Duodenal mucosa (tissue), 2 donors: ENCODE data around the gene URM1.
"Not testable (repeated sequence)": the region's sequence is repeated elsewhere in the genome, so short reads cannot be mapped to it uniquely, and the experiment has no call there.

Experiments used
- H3K27ac ChIP-seq: one replicate; pipeline ENCODE4 v1.7.0; 2013; ENCODE audit warnings: low read depth, low read length
- H3K27me3 ChIP-seq, 2 donors: one replicate each; pipeline ENCODE4 v1.7.0; 2013; ENCODE audit warnings: low read length in 2 of 2, control low read depth in 1 of 2; ENCODE audit not compliant: insufficient read depth in 2 of 2, control insufficient read depth in 1 of 2
- H3K36me3 ChIP-seq, 2 donors: one replicate each; pipeline ENCODE4 v1.7.0; 2013; ENCODE audit warnings: low read length in 2 of 2, control low read depth in 1 of 2; ENCODE audit not compliant: insufficient read depth in 2 of 2, control insufficient read depth in 1 of 2
- H3K4me1 ChIP-seq, 2 donors: one replicate each; pipeline ENCODE4 v1.7.0; 2013; ENCODE audit warnings: low read length in 2 of 2, control low read depth in 1 of 2; ENCODE audit not compliant: insufficient read depth in 2 of 2, control insufficient read depth in 1 of 2
- H3K4me3 ChIP-seq, 2 donors: one replicate each; pipeline ENCODE4 v1.7.0; 2013; ENCODE audit warnings: low read length in 2 of 2, low read depth in 1 of 2
- H3K9ac ChIP-seq, 2 donors: one replicate each; pipeline ENCODE4 v1.7.0; 2013; ENCODE audit warnings: low read length in 2 of 2, low read depth in 1 of 2
- H3K9me3 ChIP-seq, 2 donors: one replicate each; pipeline ENCODE4 v1.7.0; 2013; ENCODE audit warnings: low read length in 2 of 2, control low read depth in 1 of 2; ENCODE audit not compliant: control insufficient read depth in 1 of 2

URM1 gene

DNA sequence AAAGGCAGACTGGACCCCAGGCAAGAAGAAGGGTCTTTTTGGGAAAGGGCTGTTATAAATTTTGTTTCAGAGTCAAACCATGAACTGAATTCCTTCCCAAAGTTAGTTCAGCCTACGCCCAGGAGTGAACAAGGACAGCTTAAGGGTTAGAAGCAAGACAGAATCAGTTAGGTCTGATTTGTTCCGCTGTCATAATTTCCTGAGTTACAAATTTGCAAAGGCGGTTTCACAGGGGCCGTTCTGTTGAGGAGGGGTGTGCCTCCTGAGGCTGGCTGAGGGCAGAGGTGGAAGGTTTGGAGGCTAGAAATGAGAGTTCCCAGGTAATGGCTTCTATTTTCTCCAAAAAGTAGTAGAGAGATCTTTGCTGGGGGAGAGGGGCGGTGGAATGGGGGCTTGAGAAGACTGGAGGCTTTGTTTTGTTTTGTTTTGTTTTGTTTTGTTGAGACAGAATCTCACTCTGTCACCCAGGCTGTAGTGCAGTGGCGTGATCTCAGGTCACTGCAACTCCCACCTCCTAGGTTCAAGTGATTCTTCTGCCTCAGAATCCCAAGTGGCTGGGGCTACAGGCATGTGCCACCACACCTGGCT is 45.4 kb downstream of the URM1 start:
- Histone ChIP-seq H3K27me3 (peaks cover 19 to 21% of the 10 kb centered on the region in 2 donors), H3K4me3 (no peak overlapping the region), H3K9me3 (no peaks in the 10 kb centered on the region)

DNA sequence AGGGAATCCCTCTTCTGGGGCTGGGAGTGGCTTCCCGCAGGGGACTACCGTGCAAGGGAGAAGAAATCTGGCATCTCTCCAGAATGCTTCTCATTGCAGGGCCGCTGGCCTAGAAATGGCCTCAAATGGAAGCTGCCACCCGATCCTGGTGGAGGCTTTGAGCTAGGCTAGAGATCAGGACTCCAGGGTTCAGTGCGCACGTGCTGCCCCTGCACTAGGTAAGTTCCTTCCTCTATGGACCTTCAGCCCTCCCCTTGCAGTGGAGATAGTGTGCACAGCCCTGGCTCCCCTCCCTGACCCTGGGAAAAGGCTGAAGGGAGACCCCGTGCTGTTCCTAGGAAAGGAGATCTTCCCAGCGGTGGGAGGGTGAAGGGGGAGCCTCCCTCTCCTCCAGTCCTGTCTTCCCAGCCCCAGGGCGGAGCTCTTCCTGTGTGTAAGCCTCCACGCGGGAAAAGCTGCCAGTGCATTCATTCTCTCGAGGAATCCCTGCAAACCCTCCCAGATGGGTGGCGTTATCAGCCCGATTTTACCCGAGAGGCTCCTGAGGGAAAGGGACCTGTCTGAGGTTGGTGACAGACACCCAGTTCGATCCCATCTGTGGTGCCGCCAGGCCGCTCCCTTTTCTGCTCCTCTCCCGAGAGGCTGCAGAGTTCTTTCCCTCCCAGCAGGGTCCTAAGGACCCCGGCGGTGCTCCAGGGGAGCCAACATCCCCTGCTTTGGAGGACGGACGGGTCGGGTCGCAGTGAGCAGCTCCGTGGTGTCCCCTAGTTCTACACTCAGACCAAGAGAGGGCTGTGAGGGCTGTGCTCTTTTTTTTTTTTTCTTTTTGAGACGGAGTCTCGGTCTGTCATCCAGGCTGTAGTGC is 48.1 kb downstream of the URM1 start:
- Histone ChIP-seq H3K27ac (no peak overlapping the region), H3K9ac (no peak overlapping the region)

More for the DNA sequence above, 45.4 kb downstream of the URM1 start:
- Histone ChIP-seq H3K4me1 (peaks cover 6 to 11% of the 10 kb centered on the region in 2 donors), H3K36me3 (no peaks in the 10 kb centered on the region), H3K9ac (no peak overlapping the region), H3K27ac (no peak overlapping the region)

DNA sequence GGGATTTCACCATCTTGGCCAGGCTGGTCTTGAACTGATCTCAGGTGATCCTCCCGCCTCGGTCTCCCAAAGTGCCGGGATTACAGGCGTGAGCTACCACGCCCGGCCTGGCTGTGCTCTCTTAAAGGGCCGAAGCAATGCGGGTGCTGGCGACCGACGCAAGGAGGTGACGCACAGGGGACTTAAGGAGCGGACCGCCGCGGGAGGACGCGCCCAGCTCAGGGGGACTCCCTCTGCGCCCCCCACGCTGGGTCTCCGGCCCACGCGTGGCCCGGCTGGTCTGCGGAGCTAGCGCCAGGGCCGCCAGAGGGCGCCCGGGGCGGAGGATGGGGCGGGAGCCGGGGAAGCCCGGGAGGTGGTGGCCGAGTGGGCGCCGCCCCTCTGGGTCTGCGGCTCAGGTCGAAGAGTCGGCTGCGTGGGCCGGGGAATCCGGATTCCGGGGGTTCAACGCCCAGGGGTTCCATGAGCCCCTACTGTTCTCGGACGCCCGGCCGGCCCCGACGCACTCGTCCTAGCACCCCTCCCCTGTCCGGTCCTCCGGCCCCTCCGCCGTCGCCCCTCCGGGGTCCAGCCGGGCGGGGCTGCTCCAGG is 49.0 kb downstream of the URM1 start:
- peak overlapping the region; percentile 10 to 43 for H3K9ac ChIP-seq
- H3K36me3 ChIP-seq, result no peaks in the 10 kb centered on the region
- peaks cover 11 to 21% of the 10 kb centered on the region in 2 donors for H3K27me3 ChIP-seq
- peak overlapping the region; percentile 10 for H3K27ac ChIP-seq
- no peaks in the 10 kb centered on the region for H3K9me3 ChIP-seq
- H3K4me1 ChIP-seq, result peaks cover 6 to 15% of the 10 kb centered on the region in 2 donors
- peak overlapping the region; percentile 67 to 71 for H3K4me3 ChIP-seq

More for the DNA sequence above, 48.1 kb downstream of the URM1 start:
- H3K27me3 ChIP-seq, result peaks cover 11 to 21% of the 10 kb centered on the region in 2 donors
- no peaks in the 10 kb centered on the region for H3K9me3 ChIP-seq
- H3K4me1 ChIP-seq, result peaks cover 6 to 15% of the 10 kb centered on the region in 2 donors
- H3K36me3 ChIP-seq, result no peaks in the 10 kb centered on the region
- H3K4me3 ChIP-seq, result peak overlapping the region; percentile 67 to 71

DNA sequence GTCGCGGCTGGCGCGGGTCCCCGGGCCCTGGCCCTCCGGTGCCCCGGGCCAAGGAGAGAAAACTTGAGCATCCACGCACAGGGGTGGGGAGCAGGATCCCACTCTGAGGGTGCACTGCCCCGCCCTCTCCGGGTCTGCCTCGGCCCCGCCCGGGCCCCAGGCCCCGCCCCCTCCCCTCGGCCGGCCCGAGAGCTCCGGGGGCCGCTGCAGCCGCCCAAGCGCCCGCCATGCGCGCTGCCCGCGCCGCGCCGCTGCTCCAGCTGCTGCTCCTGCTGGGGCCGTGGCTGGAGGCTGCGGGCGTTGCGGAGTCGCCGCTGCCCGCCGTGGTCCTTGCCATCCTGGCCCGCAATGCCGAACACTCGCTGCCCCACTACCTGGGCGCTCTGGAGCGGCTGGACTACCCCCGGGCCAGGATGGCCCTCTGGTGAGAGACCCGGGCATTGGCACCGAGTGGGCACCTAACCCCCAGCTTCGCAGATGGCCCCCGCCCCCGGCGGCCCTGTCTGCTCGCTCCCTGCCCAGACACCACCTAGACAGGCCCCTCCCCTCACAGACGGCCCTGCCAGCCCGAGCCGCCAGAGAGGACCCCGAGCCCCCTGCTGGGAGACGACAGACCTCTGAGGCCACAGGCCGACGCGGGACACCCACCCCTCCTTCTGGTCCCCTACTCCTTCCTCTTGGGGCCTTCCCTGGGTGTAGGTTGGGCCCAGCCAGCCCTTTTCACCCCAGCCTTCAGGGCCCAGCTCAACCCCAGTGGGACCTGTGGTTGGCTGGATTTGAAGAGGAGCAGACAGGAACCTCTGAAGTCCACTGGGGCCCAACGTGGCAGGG is 49.7 kb downstream of the URM1 start, which contains the start of gene CERCAM:
Gene CERCAM, plus strand, starts transcription at position 207 of the 831 bp plus-strand sequence. Its CDS starts 21 bp downstream, at position 228.
- no peaks in the 10 kb centered on the region for H3K36me3 ChIP-seq
- H3K9ac ChIP-seq, result peak within 1 kb of the TSS; percentile 43 to 51
- H3K4me1 ChIP-seq, result peaks cover 6 to 15% of the 10 kb centered on the region in 2 donors
- no peaks in the 10 kb centered on the region for H3K9me3 ChIP-seq
- H3K27me3 ChIP-seq, result peaks cover 11 to 21% of the 10 kb centered on the region in 2 donors
- peak within 1 kb of the TSS; percentile 10 for H3K27ac ChIP-seq
- peak within 1 kb of the TSS; percentile 67 to 71 for H3K4me3 ChIP-seq

DNA sequence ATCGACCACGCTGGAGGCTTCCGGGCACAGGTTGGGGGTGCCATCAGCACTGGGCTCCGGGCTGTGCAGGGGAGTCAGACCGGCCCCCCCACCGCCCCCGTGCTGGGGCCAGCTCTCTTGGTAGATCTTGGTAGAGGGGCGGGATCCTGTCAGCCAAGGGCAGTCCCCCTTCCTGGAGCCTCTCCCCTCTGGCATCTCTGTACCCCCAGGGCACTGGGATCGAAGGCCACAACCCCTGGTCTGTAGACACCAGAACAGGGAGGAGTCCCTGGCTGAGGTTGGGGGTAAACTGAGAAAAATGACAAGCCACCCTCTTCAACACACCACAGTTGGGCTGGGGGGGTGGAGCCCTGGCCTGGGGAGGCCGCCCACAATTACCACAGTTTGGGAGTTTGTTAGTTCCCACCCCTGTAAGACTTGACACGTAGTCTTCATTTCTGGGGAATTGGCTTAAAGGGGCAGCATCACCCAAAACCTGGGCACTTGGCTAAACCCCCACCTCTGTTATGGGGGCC is 50.4 kb downstream of the URM1 start:
- Histone ChIP-seq H3K4me1 (peaks cover 6 to 15% of the 10 kb centered on the region in 2 donors), H3K36me3 (no peaks in the 10 kb centered on the region), H3K9ac (peak overlapping the region; percentile 43 to 51), H3K27me3 (peaks cover 11 to 14% of the 10 kb centered on the region in 2 donors), H3K27ac (no peak overlapping the region), H3K9me3 (no peaks in the 10 kb centered on the region), H3K4me3 (peak overlapping the region; percentile 67 to 71)

DNA sequence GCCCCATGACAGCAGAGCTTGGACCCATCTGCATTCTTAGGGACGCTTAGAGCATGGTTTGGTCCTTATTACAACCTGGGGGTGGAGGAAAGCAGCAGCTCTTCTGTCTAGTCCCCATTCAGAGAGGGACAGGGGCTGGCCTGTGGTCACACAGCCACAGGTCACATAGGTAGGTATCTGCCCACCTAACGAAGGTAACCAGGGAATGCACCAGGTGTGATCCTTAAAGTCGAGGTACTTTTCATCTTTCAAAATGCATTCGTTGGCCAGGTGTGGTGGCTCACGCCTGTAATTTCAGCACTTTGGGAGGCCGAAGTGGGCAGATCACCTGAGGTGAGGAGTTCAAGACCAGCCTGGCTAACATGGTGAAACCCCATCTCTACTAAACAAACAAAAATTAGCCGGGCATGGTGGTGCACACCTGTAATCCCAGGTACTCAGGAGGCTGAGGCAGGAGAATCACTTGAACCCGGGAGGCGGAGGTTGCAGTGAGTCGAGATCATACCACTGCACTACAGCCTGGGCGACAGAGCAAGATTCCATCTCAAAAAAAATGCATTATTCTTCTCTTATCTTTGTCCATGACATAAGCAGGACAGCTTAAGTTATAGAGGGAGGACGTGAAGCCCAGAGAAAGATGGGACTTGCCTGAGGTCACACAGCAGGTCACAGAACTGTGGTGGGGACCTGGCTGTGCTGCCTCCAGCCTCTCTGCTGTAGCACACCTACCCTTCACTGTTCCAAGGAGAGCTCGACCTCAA is 51.0 kb downstream of the URM1 start:
- peaks cover 11 to 14% of the 10 kb centered on the region in 2 donors for H3K27me3 ChIP-seq
- not testable (repeated sequence) for H3K9me3 ChIP-seq, H3K36me3 ChIP-seq, H3K9ac ChIP-seq, H3K4me3 ChIP-seq, H3K27ac ChIP-seq
- peaks cover 6 to 15% of the 10 kb centered on the region in 2 donors for H3K4me1 ChIP-seq

DNA sequence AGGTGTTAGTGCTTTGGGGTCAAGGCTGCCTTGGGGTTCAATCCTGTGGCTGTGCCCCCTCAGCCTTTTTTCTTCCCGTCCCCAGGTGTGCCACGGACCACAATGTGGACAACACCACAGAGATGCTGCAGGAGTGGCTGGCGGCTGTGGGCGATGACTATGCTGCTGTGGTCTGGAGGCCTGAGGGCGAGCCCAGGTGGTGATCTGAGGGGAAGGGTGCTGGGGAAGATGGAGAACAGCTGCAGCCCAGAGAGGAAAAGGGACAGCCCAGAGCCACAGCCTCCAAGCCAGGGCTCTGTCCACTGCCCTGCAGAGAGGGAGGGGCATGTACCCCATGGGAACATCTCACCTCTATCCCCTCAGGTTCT is 51.6 kb downstream of the URM1 start:
- H3K27me3 ChIP-seq, result peaks cover 11 to 14% of the 10 kb centered on the region in 2 donors
- peaks cover 6 to 15% of the 10 kb centered on the region in 2 donors for H3K4me1 ChIP-seq
- no peak overlapping the region for H3K9ac ChIP-seq
- H3K4me3 ChIP-seq, result no peak overlapping the region
- H3K36me3 ChIP-seq, result no peaks in the 10 kb centered on the region
- no peaks in the 10 kb centered on the region for H3K9me3 ChIP-seq
- no peak overlapping the region for H3K27ac ChIP-seq

DNA sequence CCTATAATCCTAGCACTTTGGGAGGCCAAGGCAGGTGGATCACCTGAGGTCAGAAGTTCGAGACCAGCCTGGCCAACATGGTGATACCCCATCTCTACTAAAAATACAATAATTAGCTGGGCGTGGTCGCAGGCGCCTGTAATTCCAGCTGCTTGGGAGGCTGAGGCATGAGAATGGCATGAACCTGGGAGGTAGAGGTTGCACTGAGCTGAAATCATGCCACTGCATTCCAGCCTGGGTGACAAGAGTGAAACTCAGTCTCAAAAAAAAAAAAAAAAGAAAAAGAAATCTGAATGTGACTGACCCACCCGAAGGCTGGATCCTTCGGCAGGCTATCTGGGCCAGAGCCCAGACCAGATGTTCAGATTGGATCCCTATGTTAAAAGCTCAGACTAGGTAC is 52.2 kb downstream of the URM1 start:
- not testable (repeated sequence) for H3K9me3 ChIP-seq, H3K9ac ChIP-seq, H3K27ac ChIP-seq, H3K36me3 ChIP-seq, H3K4me3 ChIP-seq
- Histone ChIP-seq H3K27me3 (peaks cover 11 to 14% of the 10 kb centered on the region in 2 donors), H3K4me1 (peaks cover 6 to 15% of the 10 kb centered on the region in 2 donors)

DNA sequence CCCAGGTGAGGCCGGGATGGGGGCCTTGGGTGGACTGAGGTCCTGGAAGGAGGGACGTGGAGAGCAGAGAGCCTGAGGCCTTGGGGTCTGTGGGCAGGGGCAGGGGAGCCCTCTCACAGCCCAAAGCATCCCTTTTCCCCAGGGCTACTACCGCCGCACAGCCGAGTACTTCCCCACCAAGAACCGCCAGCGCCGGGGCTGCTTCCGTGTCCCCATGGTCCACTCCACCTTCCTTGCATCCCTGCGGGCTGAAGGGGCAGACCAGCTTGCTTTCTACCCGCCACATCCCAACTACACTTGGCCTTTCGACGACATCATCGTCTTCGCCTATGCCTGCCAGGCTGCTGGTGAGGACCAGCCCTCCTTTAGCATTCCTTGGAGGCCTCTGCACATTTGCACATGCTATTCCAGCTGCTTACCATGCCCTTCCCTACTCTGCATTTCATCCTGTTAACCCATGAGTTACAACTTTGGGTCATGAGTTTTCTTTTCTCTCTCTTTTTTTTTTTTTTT is 53.1 kb downstream of the URM1 start:
- H3K36me3 ChIP-seq, result no peaks in the 10 kb centered on the region
- H3K9me3 ChIP-seq, result no peaks in the 10 kb centered on the region
- H3K27me3 ChIP-seq, result peaks cover 5 to 7% of the 10 kb centered on the region in 2 donors
- H3K4me3 ChIP-seq, result no peak overlapping the region
- H3K27ac ChIP-seq, result no peak overlapping the region
- no peak overlapping the region for H3K9ac ChIP-seq
- peaks cover 3 to 10% of the 10 kb centered on the region in 2 donors for H3K4me1 ChIP-seq
